GM08714 (cell line): Measurements from ENCODE around the gene CCL2.
"Not testable (repeated sequence)": the region's sequence is repeated elsewhere in the genome, so short reads cannot be mapped to it uniquely, and the experiment has no call there.

Experiments used
- H3K4me3 ChIP-seq: fragments of 200-500 bp; sonication (Bioruptor generic); 2 replicates; pipeline ENCODE4 v1.5.1; 2014; ENCODE audit warnings: mild to moderate bottlenecking, low read length, inconsistent platforms
- ZNF274 ChIP-seq: IDR thresholded peaks from 2 replicates; pipeline ENCODE4 v1.6.1; 2012; ENCODE audit warnings: mild to moderate bottlenecking, low read depth, low read length

Gene CCL2

GRCh38 chr17:34254651-34255380, at the start of gene CCL2:
Gene CCL2, plus strand, starts transcription at chr17:34255285. Its CDS starts 65 bp downstream, at chr17:34255350.
- no peak within 1 kb of the TSS for H3K4me3 ChIP-seq
- no peak for TF ChIP-seq ZNF274

GRCh38 chr17:34205401-34205800, 49.7 kb upstream of the CCL2 start:
- no peak for TF ChIP-seq ZNF274
- no peak overlapping the region for H3K4me3 ChIP-seq

- no peak for TF ChIP-seq ZNF274
- no peak overlapping the region for H3K4me3 ChIP-seq
Measured at GRCh38 chr17:34206569-34206968, 48.5 kb upstream of the CCL2 start.

- TF ChIP-seq ZNF274, result no peak
- no peak overlapping the region for H3K4me3 ChIP-seq
Measured at GRCh38 chr17:34207572-34207971, 47.5 kb upstream of the CCL2 start.

- TF ChIP-seq ZNF274, result no peak
- H3K4me3 ChIP-seq, result no peak overlapping the region
Measured at GRCh38 chr17:34218748-34219147, 36.3 kb upstream of the CCL2 start.

- no peak for TF ChIP-seq ZNF274
- no peak overlapping the region for H3K4me3 ChIP-seq
Measured at GRCh38 chr17:34219405-34219804, 35.7 kb upstream of the CCL2 start.

- TF ChIP-seq ZNF274, result no peak
- no peak overlapping the region for H3K4me3 ChIP-seq
Measured at GRCh38 chr17:34220045-34220751, 34.9 kb upstream of the CCL2 start.

GRCh38 chr17:34220752-34221395, 34.2 kb upstream of the CCL2 start:
- no peak for TF ChIP-seq ZNF274
- H3K4me3 ChIP-seq, result no peak overlapping the region

- TF ChIP-seq ZNF274, result no peak
- no peak overlapping the region for H3K4me3 ChIP-seq
Measured at GRCh38 chr17:34221411-34221810, 33.7 kb upstream of the CCL2 start.

GRCh38 chr17:34222722-34223497, 32.2 kb upstream of the CCL2 start:
- TF ChIP-seq ZNF274, result no peak
- H3K4me3 ChIP-seq, result no peak overlapping the region

GRCh38 chr17:34225046-34225445, 30.0 kb upstream of the CCL2 start:
- no peak overlapping the region for H3K4me3 ChIP-seq
- no peak for TF ChIP-seq ZNF274

- TF ChIP-seq ZNF274, result no peak
- no peak overlapping the region for H3K4me3 ChIP-seq
Measured at GRCh38 chr17:34226011-34226743, 28.9 kb upstream of the CCL2 start.

GRCh38 chr17:34226744-34227034, 28.4 kb upstream of the CCL2 start:
- H3K4me3 ChIP-seq, result no peak overlapping the region
- TF ChIP-seq ZNF274, result no peak

GRCh38 chr17:34227293-34227692, 27.8 kb upstream of the CCL2 start:
- H3K4me3 ChIP-seq, result not testable (repeated sequence)
